Neural progenitor cell (in vitro differentiated cells): ENCODE data around the gene GLIPR2.

ENCODE experiments used
- CTCF ChIP-seq: fragments of 200-600 bp; sonication (generic); IDR thresholded peaks from 2 replicates; pipeline ENCODE4 v1.5.1; 2017; ENCODE audit warnings: antibody characterized with exemption, mild to moderate bottlenecking
- EZH2 ChIP-seq: fragments of 200-600 bp; sonication (generic); IDR thresholded peaks from 2 replicates; pipeline ENCODE4 v1.6.1; 2017; ENCODE audit warnings: antibody characterized with exemption, mild to moderate bottlenecking, moderate library complexity
- EZH2phosphoT487 ChIP-seq: fragments of 200-600 bp; sonication (generic); IDR thresholded peaks from 2 replicates; pipeline ENCODE4 v1.6.1; 2017; ENCODE audit warnings: antibody characterized with exemption

GRCh38 chr9:36137392-36138004 lies 965 bp downstream of the GLIPR2 start:
- TF ChIP-seq CTCF (no peak), EZH2 (no peak), EZH2phosphoT487 (no peak)
